HCT116 (cell line): Measurements from ENCODE around the gene SOX2. TPM values are rescaled to one million over a fixed set of nuclear protein-coding genes. Genes with fewer than 3 reads are reported as not detected.

Source experiments
- ATAC-seq: fragments of 200-7000 bp; cut with Tn5 transposase; 2 replicates; pipeline ENCODE4 v1.9.1; 2020; ENCODE audit warnings: mild to moderate bottlenecking, moderate library complexity
- BruUV-seq: library from RNA; stranded (reverse); fragments of 400-500 nt; replicated peaks from 2 replicates; lab custom pipeline; 2021; lab: Mats Ljungman, UMichigan
- CTCF ChIA-PET: fragments of 300-600 bp; sonication (Branson Sonifier 250); formaldehyde crosslinking; loops from one replicate; lab custom pipeline; 2021; ENCODE audit warnings: antibody characterized with exemption; lab: Charles Lee
- POLR2A ChIA-PET: fragments of 300-600, 350-600 bp; sonication (Branson Sonifier 250); formaldehyde crosslinking; loops from one replicate; lab custom pipeline; 2021; ENCODE audit warnings: antibody characterized with exemption; lab: Charles Lee
- RAD21 ChIA-PET, 2 experiments: fragments of 300-600 bp; sonication (Branson Sonifier 250); formaldehyde crosslinking; loops; one replicate each; lab custom pipeline; 2023; ENCODE audit warnings: low total read pairs in 2 of 2; ENCODE audit not compliant: uncharacterized antibody in 2 of 2, unreplicated experiment in 2 of 2, low non-redundant PET in 1 of 2; lab: Charles Lee
- DNase-seq: peaks from one replicate; pipeline ENCODE4 v3.0.0-alpha.2; 2010; ENCODE audit warnings: low read depth, low spot score
- H2AFZ ChIP-seq: fragments of 200-600 bp; shearing (Covaris generic), sonication (generic); 2 replicates; pipeline ENCODE4 v1.6.1; 2017; ENCODE audit warnings: low read depth, mixed run types, mixed read lengths, antibody characterized with exemption, low read length; ENCODE audit not compliant: poor library complexity, severe bottlenecking
- H3K27ac ChIP-seq: 2 replicates; pipeline ENCODE4 v1.5.1; 2012; ENCODE audit warnings: low read depth, low read length
- H3K27me3 ChIP-seq: fragments of 200-600 bp; sonication (generic); 2 replicates; pipeline ENCODE4 v1.6.1; 2016; ENCODE audit warnings: mixed run types, low read length, mixed read lengths; ENCODE audit not compliant: insufficient read depth
- H3K36me3 ChIP-seq, 2 experiments: fragments of 200-500 bp in 1 of 2; fragments of 200-600 bp in 1 of 2; sonication (Bioruptor generic) in 1 of 2; sonication (generic) in 1 of 2; 2 replicates each; pipeline versions ENCODE4 v1.5.1 to v1.6.1; 2014 to 2016; ENCODE audit warnings: low read length in 2 of 2, inconsistent platforms in 1 of 2, mixed read lengths in 1 of 2, mixed run types in 1 of 2; ENCODE audit not compliant: insufficient read depth in 2 of 2, control insufficient read depth in 1 of 2
- H3K4me1 ChIP-seq, 2 experiments: fragments of 200-600 bp in 1 of 2; sonication (generic) in 1 of 2; 2 replicates each; pipeline versions ENCODE4 v1.5.1 to v1.6.1; 2012 to 2017; ENCODE audit warnings: low read length in 2 of 2, inconsistent platforms in 1 of 2, mild to moderate bottlenecking in 1 of 2, mixed read lengths in 1 of 2, mixed run types in 1 of 2, moderate library complexity in 1 of 2; ENCODE audit not compliant: insufficient read depth in 2 of 2, control insufficient read depth in 1 of 2
- H3K4me2 ChIP-seq: fragments of 200-600 bp; sonication (generic); 2 replicates; pipeline ENCODE4 v1.6.1; 2017; ENCODE audit warnings: mixed run types, low read length, mixed read lengths
- H3K4me3 ChIP-seq, 2 experiments: fragments of 200-600 bp in 1 of 2; sonication (generic) in 1 of 2; replicated peaks in 1 of 2; 2 replicates each; pipeline ENCODE4 v1.5.1; 2011 to 2016; ENCODE audit warnings: low read length in 2 of 2, control low read depth in 1 of 2, low read depth in 1 of 2, mild to moderate bottlenecking in 1 of 2, mixed read lengths in 1 of 2, mixed run types in 1 of 2
- H3K79me2 ChIP-seq: fragments of 200-600 bp; sonication (generic); 2 replicates; pipeline ENCODE4 v1.6.1; 2017; ENCODE audit warnings: mild to moderate bottlenecking, mixed run types, low read length, moderate library complexity, mixed read lengths; ENCODE audit not compliant: insufficient read depth
- H3K9ac ChIP-seq: fragments of 200-600 bp; sonication (generic); 2 replicates; pipeline ENCODE4 v1.6.1; 2016; ENCODE audit warnings: low read length, mixed read lengths
- H3K9me2 ChIP-seq: fragments of 200-600 bp; sonication (generic), shearing (Covaris generic); 2 replicates; pipeline ENCODE4 v1.6.1; 2017; ENCODE audit warnings: mixed run types, mild to moderate bottlenecking, moderate library complexity; ENCODE audit not compliant: insufficient read depth
- H3K9me3 ChIP-seq, 2 experiments: fragments of 200-500 bp in 1 of 2; fragments of 200-600 bp in 1 of 2; sonication (Bioruptor generic) in 1 of 2; sonication (generic) in 1 of 2; 2 replicates each; pipeline ENCODE4 v1.6.1; 2014 to 2017; ENCODE audit warnings: low read length in 2 of 2, mixed read lengths in 2 of 2, inconsistent platforms in 1 of 2, low read depth in 1 of 2, mild to moderate bottlenecking in 1 of 2, mixed run types in 1 of 2, moderate library complexity in 1 of 2; ENCODE audit not compliant: control insufficient read depth in 1 of 2, insufficient read depth in 1 of 2
- H4K20me1 ChIP-seq: fragments of 200-600 bp; sonication (generic), shearing (Covaris generic); 2 replicates; pipeline ENCODE4 v1.6.1; 2017; ENCODE audit warnings: mixed run types, mild to moderate bottlenecking, moderate library complexity; ENCODE audit not compliant: insufficient read depth
- CBX3 ChIP-seq: IDR thresholded peaks from 2 replicates; pipeline ENCODE4 v1.6.1; 2012; ENCODE audit warnings: low read depth
- FOSL1 ChIP-seq: IDR thresholded peaks from 2 replicates; pipeline ENCODE4 v1.6.1; 2012; ENCODE audit warnings: low read depth
- JUND ChIP-seq: IDR thresholded peaks from 2 replicates; pipeline ENCODE4 v1.6.1; 2012
- POLR2A ChIP-seq: IDR thresholded peaks from 2 replicates; pipeline ENCODE4 v1.7.0; 2011; ENCODE audit warnings: borderline replicate concordance; ENCODE audit not compliant: insufficient read depth, insufficient read length; ENCODE audit errors: extremely low read depth
- SRF ChIP-seq: IDR thresholded peaks from 2 replicates; pipeline ENCODE4 v1.6.1; 2012; ENCODE audit warnings: low read depth
- YY1 ChIP-seq: IDR thresholded peaks from 2 replicates; pipeline ENCODE4 v1.6.1; 2011; ENCODE audit warnings: low read length, low read depth, moderate library complexity, mild to moderate bottlenecking; ENCODE audit not compliant: insufficient replicate concordance; ENCODE audit errors: extremely low read depth
- intact Hi-C: fragments of 100-400 bp; cut with micrococcal nuclease; formaldehyde crosslinking; loops from 2 replicates; pipeline ENCODE4 v1.10.0; 2022
- total RNA-seq: library from RNA; stranded (reverse); gene quantifications from one replicate; pipeline ENCODE4 v1.2.1, GENCODE V29; 2021; ENCODE audit not compliant: unreplicated experiment
- TF ChIP-seq, protein P1 (sequence below), 3 experiments: fragments of 200-600 bp in 1 of 3; sonication (generic) in 1 of 3; IDR thresholded peaks in 2 of 3; conservative IDR thresholded peaks in 1 of 3; 2 replicates each; pipeline ENCODE4 v1.5.1; 2012 to 2017; ENCODE audit warnings: low read depth in 2 of 3, low read length in 2 of 3, antibody characterized with exemption in 1 of 3, borderline replicate concordance in 1 of 3, control low read depth in 1 of 3, mild to moderate bottlenecking in 1 of 3, mixed read lengths in 1 of 3, mixed run types in 1 of 3, moderate library complexity in 1 of 3; ENCODE audit not compliant: insufficient read depth in 1 of 3

The SOX2 gene
- total RNA-seq, 1 experiment from 2014 or later, result 0.15 TPM

- TF ChIP-seq YY1, result no peak
- no peak for TF ChIP-seq CBX3
- TF ChIP-seq, protein P1, sequence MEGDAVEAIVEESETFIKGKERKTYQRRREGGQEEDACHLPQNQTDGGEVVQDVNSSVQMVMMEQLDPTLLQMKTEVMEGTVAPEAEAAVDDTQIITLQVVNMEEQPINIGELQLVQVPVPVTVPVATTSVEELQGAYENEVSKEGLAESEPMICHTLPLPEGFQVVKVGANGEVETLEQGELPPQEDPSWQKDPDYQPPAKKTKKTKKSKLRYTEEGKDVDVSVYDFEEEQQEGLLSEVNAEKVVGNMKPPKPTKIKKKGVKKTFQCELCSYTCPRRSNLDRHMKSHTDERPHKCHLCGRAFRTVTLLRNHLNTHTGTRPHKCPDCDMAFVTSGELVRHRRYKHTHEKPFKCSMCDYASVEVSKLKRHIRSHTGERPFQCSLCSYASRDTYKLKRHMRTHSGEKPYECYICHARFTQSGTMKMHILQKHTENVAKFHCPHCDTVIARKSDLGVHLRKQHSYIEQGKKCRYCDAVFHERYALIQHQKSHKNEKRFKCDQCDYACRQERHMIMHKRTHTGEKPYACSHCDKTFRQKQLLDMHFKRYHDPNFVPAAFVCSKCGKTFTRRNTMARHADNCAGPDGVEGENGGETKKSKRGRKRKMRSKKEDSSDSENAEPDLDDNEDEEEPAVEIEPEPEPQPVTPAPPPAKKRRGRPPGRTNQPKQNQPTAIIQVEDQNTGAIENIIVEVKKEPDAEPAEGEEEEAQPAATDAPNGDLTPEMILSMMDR (IDR thresholded peaks at IDR 0.05 in 2 of 3, conservative IDR thresholded peaks at IDR 0.05 in 1 of 3; ENCODE audit: borderline replicate concordance in 1 of 3, insufficient read depth in 1 of 3, low read depth in 2 of 3, low read length in 2 of 3), result no peak
- TF ChIP-seq SRF, result no peak
- no peak for TF ChIP-seq JUND
Measured at GRCh38 chr3:181701096-181701495, 10.6 kb upstream of the SOX2 start (continued).

DNA sequence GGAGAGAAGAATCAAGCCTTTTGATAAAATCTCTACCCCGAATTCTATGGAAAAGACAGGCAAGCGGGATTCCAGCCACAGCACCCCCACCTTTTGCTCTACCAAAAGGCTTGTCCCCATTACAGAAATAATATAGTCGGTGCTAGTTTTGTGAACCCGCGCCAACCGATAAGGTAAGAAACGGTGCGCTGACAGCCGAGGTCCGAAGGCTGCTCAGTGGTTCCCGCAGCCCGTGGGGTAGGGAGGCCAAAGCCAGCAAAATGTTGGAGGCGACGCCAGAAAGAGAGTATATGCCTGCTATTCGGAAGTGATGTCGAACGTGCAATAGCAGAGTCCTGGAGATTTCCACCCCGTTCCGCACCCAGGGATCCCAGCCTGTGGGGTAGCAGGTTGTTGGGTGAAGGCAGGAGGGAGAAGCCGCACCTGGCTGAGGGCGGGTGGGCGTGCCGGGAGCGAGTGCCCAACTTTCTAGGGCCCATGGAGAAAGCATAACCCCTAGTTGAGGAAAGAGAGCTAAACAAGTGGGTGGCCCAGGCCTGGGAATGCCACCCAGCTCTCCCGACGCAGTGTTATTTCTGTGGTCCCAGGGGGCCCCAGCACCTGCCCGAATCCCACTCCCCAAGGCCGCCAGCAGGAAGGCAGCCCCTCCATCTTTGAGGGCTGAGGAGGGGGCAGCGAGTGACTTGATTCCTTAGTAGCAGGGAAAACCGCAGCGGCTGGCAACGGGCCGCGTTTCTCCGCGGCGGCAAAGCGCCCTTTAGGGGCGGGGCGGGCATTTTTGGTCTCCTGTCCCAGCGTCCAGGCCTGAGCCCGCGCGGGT is 7.9 kb upstream of the SOX2 start:
- Histone ChIP-seq H3K9me3 (no peaks in the 10 kb centered on the region), H3K4me1 (peaks cover 0 to 9% of the 10 kb centered on the region in 2 experiments; a peak in 2 of 4 replicates), H3K9ac (no peak overlapping the region), H3K27ac (no peak overlapping the region), H3K4me2 (no peak overlapping the region), H3K27me3 (no peaks in the 10 kb centered on the region; the same call in 1 of the 2 replicates), H2AFZ (no peak overlapping the region), H3K9me2 (no peaks in the 10 kb centered on the region), H4K20me1 (no peaks in the 10 kb centered on the region), H3K36me3 (no peaks in the 10 kb centered on the region), H3K79me2 (no peaks in the 10 kb centered on the region), H3K4me3 (no peak overlapping the region)
- TF ChIP-seq, protein P1 (IDR thresholded peaks at IDR 0.05 in 2 of 3, conservative IDR thresholded peaks at IDR 0.05 in 1 of 3; ENCODE audit: borderline replicate concordance in 1 of 3, insufficient read depth in 1 of 3, low read depth in 2 of 3, low read length in 2 of 3), result no peak
- no peak for TF ChIP-seq SRF
- TF ChIP-seq POLR2A, result no peak
- no peak for TF ChIP-seq FOSL1
- DNase-seq, result no peak
- ChIA-PET CTCF (no interaction called here), POLR2A (no interaction called here), RAD21 (no interaction called here)
- no TSS peak for BruUV-seq
- no peak for ATAC-seq
- intact Hi-C loops, result loop anchor here (5.0 to 10.0 kb wide), 3 partner anchors 492 to 1012 kb away; no protein-coding TSS in a partner anchor
